Keratinocyte (primary cell): Measurements from ENCODE around the gene CDHR1. TPM values are rescaled to one million over a fixed set of nuclear protein-coding genes. Genes with fewer than 3 reads are reported as not detected.

Experiments
- DNase-seq: peaks from one replicate; pipeline ENCODE4 v3.0.0-alpha.2; 2011; ENCODE audit warnings: low read depth, missing footprints, low spot score
- FAIRE-seq: peaks from 2 replicates; lab custom pipeline; 2011; peaks lifted over from hg19 to GRCh38; lab: Jason Lieb, UNC
- H2AFZ ChIP-seq: 2 replicates; pipeline ENCODE4 v1.6.0; 2012; ENCODE audit warnings: low read length, control low read depth, inconsistent platforms; ENCODE audit not compliant: control insufficient read depth
- H3K27ac ChIP-seq: 2 replicates; pipeline ENCODE4 v1.5.1; 2011; ENCODE audit warnings: low read length; ENCODE audit not compliant: control insufficient read depth, insufficient read depth
- H3K27me3 ChIP-seq: 3 replicates; pipeline ENCODE4 v1.6.0; 2011; ENCODE audit warnings: low read length; ENCODE audit not compliant: control insufficient read depth, insufficient read depth; ENCODE audit errors: extremely low read depth
- H3K36me3 ChIP-seq, 2 experiments: 2 replicates in 1 of 2; 3 replicates in 1 of 2; pipeline ENCODE4 v1.5.1; 2011; ENCODE audit warnings: low read length in 2 of 2, mild to moderate bottlenecking in 1 of 2; ENCODE audit not compliant: control insufficient read depth in 2 of 2, insufficient read depth in 2 of 2; ENCODE audit errors: extremely low read depth in 1 of 2
- H3K4me1 ChIP-seq: 3 replicates; pipeline ENCODE4 v1.5.1; 2011; ENCODE audit warnings: low read length; ENCODE audit not compliant: control insufficient read depth, insufficient read depth; ENCODE audit errors: extremely low read depth
- H3K4me2 ChIP-seq: 3 replicates; pipeline ENCODE4 v1.6.0; 2011; ENCODE audit warnings: low read depth, low read length; ENCODE audit not compliant: control insufficient read depth, insufficient read depth; ENCODE audit errors: extremely low read depth
- H3K4me3 ChIP-seq, 3 experiments: fragments of 200-600 bp in 1 of 3; sonication (generic) in 1 of 3; 2 replicates in 2 of 3; 3 replicates in 1 of 3; pipeline ENCODE4 v1.5.1; 2011 to 2016; ENCODE audit warnings: low read length in 3 of 3, mild to moderate bottlenecking in 3 of 3, control low read depth in 2 of 3, inconsistent platforms in 1 of 3, low read depth in 1 of 3, mixed read lengths in 1 of 3, mixed run types in 1 of 3, moderate library complexity in 1 of 3; ENCODE audit not compliant: control insufficient read depth in 2 of 3, insufficient read depth in 2 of 3; ENCODE audit errors: extremely low read depth in 1 of 3
- H3K79me2 ChIP-seq: 2 replicates; pipeline ENCODE4 v1.6.0; 2012; ENCODE audit warnings: low read length; ENCODE audit not compliant: control insufficient read depth, insufficient read depth
- H3K9ac ChIP-seq: 3 replicates; pipeline ENCODE4 v1.6.0; 2011; ENCODE audit warnings: low read length; ENCODE audit not compliant: control insufficient read depth, insufficient read depth; ENCODE audit errors: extremely low read depth
- H3K9me1 ChIP-seq: 3 replicates; pipeline ENCODE4 v1.6.0; 2011; ENCODE audit warnings: low read length; ENCODE audit not compliant: control insufficient read depth, insufficient read depth; ENCODE audit errors: extremely low read depth
- H3K9me3 ChIP-seq: 2 replicates; pipeline ENCODE4 v1.5.1; 2012; ENCODE audit warnings: low read depth, low read length; ENCODE audit not compliant: control insufficient read depth
- H4K20me1 ChIP-seq: 3 replicates; pipeline ENCODE4 v1.6.0; 2011; ENCODE audit warnings: low read length; ENCODE audit not compliant: control insufficient read depth, insufficient read depth; ENCODE audit errors: extremely low read depth
- CTCF ChIP-seq, 3 experiments: IDR thresholded peaks in 1 of 3; conservative IDR thresholded peaks in 1 of 3; optimal IDR thresholded peaks in 1 of 3; 2 replicates in 2 of 3; 3 replicates in 1 of 3; pipeline versions ENCODE3 to v1.5.1; 2011; ENCODE audit warnings: low read length in 3 of 3, mild to moderate bottlenecking in 3 of 3, moderate library complexity in 2 of 3, control low read depth in 1 of 3, inconsistent platforms in 1 of 3; ENCODE audit not compliant: insufficient read depth in 2 of 3; ENCODE audit errors: extremely low read depth in 1 of 3
- EZH2 ChIP-seq: IDR thresholded peaks from one replicate; pipeline ENCODE4 v1.6.1; 2012; ENCODE audit warnings: inconsistent platforms, mild to moderate bottlenecking, low read length, moderate library complexity
- dilution Hi-C: fragments of 300-500 bp; cut with MboI; formaldehyde crosslinking; loops from one replicate; pipeline ENCODE4 v1.7.0; 2020; ENCODE audit warnings: low sequenced_read_pairs; ENCODE audit not compliant: extremely low pct_ligation_motif_present
- polyA plus RNA-seq, 5 experiments: library from polyadenylated mRNA; depleted of rRNA in 3 of 5; stranded (reverse) in 3 of 5; stranded (forward) in 1 of 5; unstranded in 1 of 5; fragments of >200 nt; gene quantifications; 1 replicate in 1 of 5; 2 replicates in 3 of 5; 3 replicates in 1 of 5; pipeline versions ENCODE4 v1.2.1 to v1.2.3, GENCODE V29; 2011 to 2012; ENCODE audit warnings: missing spikeins in 2 of 5, low read depth in 1 of 5, low replicate concordance in 1 of 5

CDHR1 gene
- polyA plus RNA-seq, 1 donor (not counting 4 experiments of a cell fraction or from before 2014, with no cell fraction given), result 5.2 TPM

- no peaks in the 10 kb centered on the region for H3K9me3 ChIP-seq
- no peak for DNase-seq
- no peak overlapping the region for H3K9ac ChIP-seq
- no peak overlapping the region for H3K4me3 ChIP-seq
- no peaks in the 10 kb centered on the region for H4K20me1 ChIP-seq
- H3K79me2 ChIP-seq, result no peaks in the 10 kb centered on the region
- H3K27ac ChIP-seq, result no peak overlapping the region
- no peak overlapping the region for H3K4me2 ChIP-seq
- H3K36me3 ChIP-seq, result no peaks in the 10 kb centered on the region
- no peak overlapping the region for H2AFZ ChIP-seq
- dilution Hi-C loops, result no loop called here
- no peaks in the 10 kb centered on the region for H3K27me3 ChIP-seq
- TF ChIP-seq CTCF (optimal IDR thresholded peaks at IDR 0.05 in 1 of 3, IDR thresholded peaks at IDR 0.05 in 1 of 3, conservative IDR thresholded peaks at IDR 0.05 in 1 of 3; ENCODE audit: extremely low read depth in 1 of 3, insufficient read depth in 2 of 3, low read length in 3 of 3) (peak; percentile 82 to 88 (median 84)), EZH2 (no peak)
- peak; percentile 51 for FAIRE-seq
- H3K4me1 ChIP-seq, result peaks cover 7% of the 10 kb centered on the region
- no peaks in the 10 kb centered on the region for H3K9me1 ChIP-seq
These were observed 73.3 kb downstream of the CDHR1 start for GRCh38 chr10:84267503-84268126.

GRCh38 chr10:84269162-84269561 is 74.8 kb downstream of the CDHR1 start:
- peak overlapping the region; percentile 17 for H3K27ac ChIP-seq
- no peaks in the 10 kb centered on the region for H4K20me1 ChIP-seq
- H3K9me1 ChIP-seq, result no peaks in the 10 kb centered on the region
- H3K4me3 ChIP-seq, result no peak overlapping the region
- TF ChIP-seq CTCF (optimal IDR thresholded peaks at IDR 0.05 in 1 of 3, IDR thresholded peaks at IDR 0.05 in 1 of 3, conservative IDR thresholded peaks at IDR 0.05 in 1 of 3; ENCODE audit: extremely low read depth in 1 of 3, insufficient read depth in 2 of 3, low read length in 3 of 3), result no peak
- TF ChIP-seq EZH2, result no peak
- H3K4me1 ChIP-seq, result peaks cover 7% of the 10 kb centered on the region
- no peak overlapping the region for H3K4me2 ChIP-seq
- no peak overlapping the region for H2AFZ ChIP-seq
- H3K9me3 ChIP-seq, result no peaks in the 10 kb centered on the region
- H3K27me3 ChIP-seq, result no peaks in the 10 kb centered on the region
- no peak for FAIRE-seq
- dilution Hi-C loops, result no loop called here
- DNase-seq, result no peak
- no peaks in the 10 kb centered on the region for H3K79me2 ChIP-seq
- no peak overlapping the region for H3K9ac ChIP-seq
- no peaks in the 10 kb centered on the region for H3K36me3 ChIP-seq

Other genes starting within 250 kb of the CDHR1 start
- 146 to 214 TPM (median 175 TPM) in 3 replicates for gene GHITM, start 55.0 kb upstream of the CDHR1 start, polyA plus RNA-seq
- gene GPR15LG, start 20.7 kb upstream of the CDHR1 start, polyA plus RNA-seq, result 0.57 to 54.1 TPM (median 10.4 TPM) in 3 replicates
- not detected in 3 replicates for gene LRIT2, start 31.0 kb downstream of the CDHR1 start, polyA plus RNA-seq
- gene LRIT1, start 47.0 kb downstream of the CDHR1 start, polyA plus RNA-seq, result not detected in 3 replicates
- not detected in 3 replicates for gene RGR, start 50.5 kb downstream of the CDHR1 start, polyA plus RNA-seq
- gene CCSER2, start 134.1 kb downstream of the CDHR1 start, polyA plus RNA-seq, result 22.1 to 28.0 TPM (median 26.7 TPM) in 3 replicates